ENCODE measurements around the gene NDUFB6.

GRCh38 chr9:32533336-32533735 lies 39.6 kb downstream of the NDUFB6 start:
- TF ChIP-seq CTCF (IDR thresholded peaks at IDR 0.05) (no peak), POLR2A (IDR thresholded peaks at IDR 0.05) (no peak)
